ENCODE results near the gene CYP24A1.

The CYP24A1 gene
- total RNA-seq, result 0.27 to 0.94 reads per million in 2 donors

DNA sequence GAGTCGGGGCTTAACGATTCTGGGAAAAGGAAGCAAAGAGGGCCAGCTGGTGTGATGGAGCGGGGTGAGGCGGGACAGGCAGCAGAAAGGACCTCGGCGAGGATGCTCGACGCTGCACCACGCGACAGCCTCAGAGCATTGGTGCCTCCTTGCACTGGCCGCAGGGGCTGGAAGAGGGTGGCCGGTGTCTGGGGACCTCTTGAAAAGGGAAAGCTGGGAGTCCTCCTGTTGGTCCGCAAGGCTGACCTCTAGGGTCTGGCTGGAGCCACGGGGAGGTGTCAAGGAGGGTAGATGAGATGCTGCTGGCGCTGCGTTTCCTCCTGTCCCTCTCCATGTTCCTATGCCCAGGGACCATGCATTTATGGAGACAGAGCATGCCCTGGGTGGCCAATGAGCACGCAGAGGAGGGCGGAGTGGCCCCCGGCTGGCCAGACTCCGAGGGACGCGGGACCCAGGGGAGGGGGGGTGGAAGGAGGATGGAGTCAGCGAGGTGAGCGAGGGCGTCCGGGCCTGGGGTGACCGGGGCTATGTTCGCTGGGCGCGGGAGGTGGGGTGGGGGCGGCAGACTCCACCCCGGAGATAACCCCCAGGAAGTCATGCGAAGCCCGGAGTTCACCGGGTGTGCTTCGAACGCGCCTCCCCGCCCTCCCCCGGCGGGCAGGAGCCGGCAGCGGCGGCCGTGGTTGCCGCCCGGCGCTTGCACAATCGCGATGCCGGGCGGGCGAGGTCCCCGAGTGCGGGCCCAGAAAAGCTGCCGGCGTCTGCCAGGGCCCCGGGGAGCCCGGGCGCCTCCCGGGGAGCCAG, at the start of gene CYP24A1:
Gene CYP24A1, minus strand, starts transcription at position 334 of the 804 bp plus-strand sequence. CDS start 407 bp downstream, outside the sequence.
- peak in 1 of 5 experiments; percentile 36 for DNase-seq

DNA sequence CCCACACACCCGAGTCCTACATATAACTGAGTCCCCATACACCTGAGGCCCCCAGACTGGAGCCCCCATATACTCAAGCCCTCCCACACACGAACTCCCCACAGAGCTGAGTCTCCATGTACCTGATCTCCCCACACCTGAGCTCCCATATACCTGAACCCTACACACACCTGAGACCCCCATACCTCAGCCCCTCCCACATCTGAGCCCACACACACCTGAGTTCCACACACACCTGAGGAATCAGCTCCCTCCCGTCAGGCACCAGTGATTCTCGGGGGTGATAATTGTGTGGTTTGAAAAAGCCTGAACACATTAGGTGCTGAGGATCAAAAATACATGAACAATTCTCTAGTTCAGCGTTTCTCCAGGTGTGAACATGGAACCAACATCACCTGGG, 49.5 kb upstream of the CYP24A1 start:
- no peak for DNase-seq

DNA sequence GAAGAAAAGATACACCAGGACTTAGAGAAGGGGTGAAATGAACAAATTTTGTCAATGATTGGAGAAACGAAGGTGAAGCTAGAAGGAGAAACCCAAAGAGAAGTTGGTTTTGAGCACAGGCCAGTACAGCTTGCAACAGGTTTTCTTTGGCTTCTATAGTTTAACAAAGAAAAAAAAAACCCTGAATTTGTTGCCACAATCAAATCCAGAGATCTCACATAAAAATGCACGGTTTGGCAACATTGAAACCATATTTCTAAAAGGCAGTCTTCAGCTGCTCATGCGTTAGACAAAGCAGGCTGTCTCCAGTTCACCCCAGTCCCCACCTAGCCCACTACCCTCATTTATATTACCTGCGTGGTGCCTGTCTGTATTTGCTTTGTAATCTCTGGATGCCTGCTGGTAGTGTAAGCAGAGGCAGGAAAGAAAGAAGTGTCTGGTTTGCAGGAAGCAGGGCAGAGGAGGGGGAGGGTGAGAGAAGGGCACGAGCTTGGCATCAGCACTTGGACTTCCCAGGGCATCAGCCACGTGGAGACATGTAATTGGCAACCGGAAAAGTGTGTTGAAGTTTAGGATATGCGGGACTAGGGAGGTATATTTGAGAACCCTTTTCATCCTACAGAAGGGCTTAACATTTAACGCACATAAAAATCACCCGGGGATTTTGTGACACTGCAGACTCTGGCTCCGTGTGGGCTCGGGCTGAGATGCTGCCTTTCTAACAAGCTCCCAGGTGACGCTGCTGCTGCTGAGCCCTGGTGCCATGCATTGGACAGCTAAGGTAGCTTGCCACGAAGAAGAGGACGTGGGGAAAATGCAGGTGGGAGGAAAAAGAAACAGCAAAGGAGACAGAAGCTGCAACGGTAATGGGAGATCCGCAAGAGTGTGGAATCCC, 48.5 kb upstream of the CYP24A1 start:
- no peak for DNase-seq

- DNase-seq, result peak in 1 of 5 experiments; percentile 82
Measured at GRCh38 chr20:54221353-54221752, 47.6 kb upstream of the CYP24A1 start.

DNA sequence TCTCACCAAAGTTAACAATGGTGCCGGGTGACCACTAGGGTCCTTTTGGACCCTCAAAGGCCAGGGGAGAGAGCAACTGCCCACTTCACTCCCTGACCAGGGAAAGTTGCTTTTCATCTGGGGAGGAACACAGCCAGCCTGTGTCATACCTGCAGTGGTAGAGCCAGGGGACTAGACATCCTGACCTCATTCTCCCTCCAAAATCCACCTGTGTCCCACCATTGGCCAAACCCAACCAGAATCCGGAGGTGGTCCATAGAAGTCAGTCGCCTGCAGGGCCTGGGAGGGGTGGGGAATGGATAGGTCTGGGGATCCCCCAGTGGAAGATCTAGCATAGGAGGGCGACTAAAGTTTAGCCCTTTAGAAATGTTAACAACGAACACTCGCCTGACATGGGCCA, 46.9 kb upstream of the CYP24A1 start:
- DNase-seq, result no peak

- no peak for DNase-seq
Measured at GRCh38 chr20:54219751-54220426, 46.1 kb upstream of the CYP24A1 start.

DNA sequence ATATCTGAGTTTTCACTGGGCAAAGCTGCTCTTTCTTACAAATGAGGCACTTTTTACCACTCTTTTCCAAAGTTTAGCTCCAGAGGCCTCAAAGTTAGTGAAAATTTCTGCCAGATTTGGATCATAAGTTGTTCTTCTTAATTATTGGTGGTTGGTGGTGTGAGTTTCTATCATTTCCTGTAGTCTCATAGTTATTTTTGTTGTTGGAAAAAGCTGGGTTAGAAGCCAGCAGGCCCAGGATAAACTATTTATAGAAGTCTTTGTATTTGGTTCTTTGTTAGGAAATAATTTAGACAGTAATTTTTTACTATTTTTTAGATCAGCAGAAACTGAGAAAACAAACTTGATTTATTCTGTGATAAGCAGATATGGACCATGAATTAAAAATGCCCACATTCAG, 44.7 kb upstream of the CYP24A1 start:
- DNase-seq, result no peak

DNA sequence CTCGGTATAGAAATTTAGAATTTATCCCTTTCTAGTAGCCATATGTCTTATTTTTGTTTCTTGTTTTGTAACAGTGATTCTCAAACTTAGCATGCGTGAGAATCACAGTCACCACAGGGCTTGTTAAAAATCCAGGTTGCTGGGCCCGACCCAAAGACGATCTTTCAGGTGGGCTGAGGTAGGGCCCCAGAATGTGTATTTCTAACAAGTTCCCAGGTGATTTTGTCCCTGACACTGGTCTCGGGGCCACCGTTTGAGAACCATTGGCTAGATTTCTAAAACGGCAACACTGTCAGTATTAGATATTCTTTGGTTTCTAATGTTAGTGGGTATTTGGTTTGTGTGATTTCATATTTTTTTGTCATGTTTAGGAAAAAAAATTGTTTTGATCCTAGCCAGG, 44.0 kb upstream of the CYP24A1 start:
- DNase-seq, result no peak

DNA sequence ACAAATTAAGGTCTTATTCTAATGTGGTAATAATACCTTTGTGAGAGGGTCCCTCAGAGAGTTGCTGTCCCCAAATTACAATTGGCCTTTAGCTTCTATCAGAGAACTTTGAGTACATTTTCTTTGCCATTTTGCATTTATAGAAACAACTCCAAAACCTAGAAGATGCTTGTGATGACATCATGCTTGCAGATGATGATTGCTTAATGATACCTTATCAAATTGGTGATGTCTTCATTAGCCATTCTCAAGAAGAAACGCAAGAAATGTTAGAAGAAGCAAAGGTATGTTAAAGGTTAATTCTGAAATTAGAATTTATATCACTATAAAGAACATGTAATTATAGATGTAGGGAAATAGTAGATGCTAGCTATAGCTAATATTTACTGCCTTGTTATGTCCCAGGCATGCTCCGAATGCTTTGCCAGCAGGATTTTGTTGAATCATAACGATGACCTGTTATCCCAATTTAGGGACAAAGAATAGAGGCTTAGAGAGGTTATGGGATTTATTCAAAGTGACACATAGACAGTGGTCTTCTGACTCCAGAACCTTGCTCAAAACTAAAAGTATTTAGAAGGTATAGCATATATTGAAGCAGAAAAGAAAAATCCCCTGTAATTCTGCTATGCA, 41.5 kb upstream of the CYP24A1 start:
- DNase-seq, result no peak

GRCh38 chr20:54214566-54214965, 40.8 kb upstream of the CYP24A1 start:
- DNase-seq, result no peak

- no peak for DNase-seq
Measured at GRCh38 chr20:54212871-54213270, 39.1 kb upstream of the CYP24A1 start.

DNA sequence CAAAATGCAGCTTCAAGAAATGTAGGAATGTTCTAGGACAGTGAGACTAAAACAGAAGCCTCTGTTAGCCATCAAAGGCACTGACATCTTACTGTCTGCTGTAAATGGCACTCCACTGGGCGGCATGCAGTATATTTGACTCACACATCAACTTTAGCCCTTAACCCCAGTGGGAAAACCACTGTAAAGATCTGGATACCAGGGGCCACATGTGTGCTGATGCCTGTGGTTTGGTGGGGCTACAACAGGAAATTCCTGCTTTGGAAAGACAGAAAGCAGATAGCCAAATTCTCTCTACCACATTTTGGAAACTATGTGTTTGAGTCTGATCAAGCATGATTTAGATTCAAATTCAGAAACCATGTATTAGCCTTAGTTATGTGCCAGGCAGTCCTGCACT, 38.4 kb upstream of the CYP24A1 start:
- DNase-seq, result no peak

DNA sequence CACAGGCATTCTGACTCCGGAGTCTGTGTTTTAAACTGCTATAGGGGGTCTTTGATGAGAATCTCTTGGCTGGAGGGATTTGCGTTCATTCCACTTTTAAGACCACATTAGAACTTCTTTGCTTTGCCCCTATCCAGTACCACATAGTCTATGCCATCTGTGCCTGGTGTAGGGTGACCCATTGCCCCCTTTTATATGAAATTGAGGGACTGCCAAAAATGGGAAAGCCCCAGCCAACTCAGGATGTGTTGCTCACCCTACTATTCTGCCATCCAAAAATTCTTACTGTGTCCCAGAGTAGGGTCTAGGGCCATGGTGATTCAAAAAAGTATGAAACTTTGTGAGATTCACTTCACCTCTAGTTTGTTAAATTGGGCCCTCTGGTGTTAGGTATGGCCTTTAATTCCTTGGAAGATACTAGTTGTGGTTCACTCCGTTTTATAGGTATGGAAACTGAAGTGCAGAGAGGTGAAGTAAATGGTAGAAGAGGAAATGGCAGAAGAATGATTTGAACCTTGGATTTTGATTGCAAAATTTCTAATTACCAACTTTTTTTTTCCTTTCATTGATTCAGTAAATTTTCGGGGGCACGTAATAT, 35.5 kb upstream of the CYP24A1 start:
- DNase-seq, result no peak

GRCh38 chr20:54208548-54209176, 34.9 kb upstream of the CYP24A1 start:
- peak in 1 of 5 experiments; percentile 40 for DNase-seq

DNA sequence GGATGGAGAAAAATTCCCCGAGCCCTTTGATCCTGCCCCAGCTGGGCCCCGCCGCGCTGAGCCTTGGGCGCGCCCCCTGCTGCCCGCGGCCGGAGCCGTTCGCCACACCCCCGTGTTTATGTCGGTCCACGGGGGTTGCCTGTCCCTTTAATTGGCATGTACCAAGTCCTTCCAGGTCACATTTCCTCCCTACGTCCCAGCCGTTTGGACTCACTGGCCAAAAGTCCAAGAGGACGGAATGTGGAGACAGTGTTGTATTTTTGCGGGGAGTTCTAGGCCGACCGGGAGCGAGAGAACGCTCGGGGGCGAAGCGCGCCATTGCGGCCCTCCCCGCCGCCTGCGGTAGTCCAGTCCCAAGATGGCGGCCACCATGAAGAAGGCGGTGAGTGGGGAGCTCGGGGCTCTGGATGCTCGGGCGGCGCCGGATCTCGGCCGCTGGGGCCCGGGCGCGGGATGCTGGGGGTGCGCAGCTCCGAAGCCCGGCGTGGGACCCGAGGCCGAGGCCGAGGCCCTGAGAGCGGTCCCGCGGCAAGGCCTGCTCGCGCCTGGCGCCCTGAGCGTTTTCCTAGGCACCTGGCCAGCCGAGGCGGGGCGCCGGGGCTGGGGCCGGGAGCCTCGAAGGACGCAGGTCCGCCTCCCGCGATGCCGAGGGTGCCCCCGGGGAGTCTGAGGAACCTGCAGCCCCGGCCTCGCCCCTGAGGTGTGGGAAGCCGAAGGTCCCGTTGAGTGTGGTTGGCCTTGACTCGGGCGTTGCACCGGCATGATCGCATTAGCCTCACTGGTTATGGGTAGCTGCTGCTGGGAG, 34.2 kb upstream of the CYP24A1 start, which contains the start of gene PFDN4:
Gene PFDN4, plus strand, starts transcription at position 345 of the 805 bp plus-strand sequence. Its CDS starts 14 bp downstream, at position 359.
- peak; percentile 48 to 82 (median 68) for DNase-seq

GRCh38 chr20:54207053-54207742, 33.4 kb upstream of the CYP24A1 start:
- no peak for DNase-seq

DNA sequence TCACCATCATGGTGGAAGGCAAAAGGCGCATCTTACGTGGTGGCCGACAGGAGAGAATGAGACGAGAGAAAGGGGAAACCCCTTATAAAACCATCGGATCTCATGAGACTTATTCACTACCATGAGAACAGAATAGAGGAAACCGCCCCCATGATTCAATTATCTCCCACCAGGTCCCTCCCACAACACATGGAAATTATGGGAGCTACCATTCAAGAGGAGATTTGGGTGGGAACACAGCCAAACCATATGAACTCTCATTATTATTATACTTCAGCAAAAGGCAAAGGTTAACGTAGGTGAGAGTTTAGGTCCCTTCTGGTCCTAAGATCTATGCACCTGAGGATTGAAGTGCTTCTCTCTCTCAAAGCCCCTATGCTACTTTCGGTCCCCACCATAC, 31.7 kb upstream of the CYP24A1 start:
- no peak for DNase-seq

DNA sequence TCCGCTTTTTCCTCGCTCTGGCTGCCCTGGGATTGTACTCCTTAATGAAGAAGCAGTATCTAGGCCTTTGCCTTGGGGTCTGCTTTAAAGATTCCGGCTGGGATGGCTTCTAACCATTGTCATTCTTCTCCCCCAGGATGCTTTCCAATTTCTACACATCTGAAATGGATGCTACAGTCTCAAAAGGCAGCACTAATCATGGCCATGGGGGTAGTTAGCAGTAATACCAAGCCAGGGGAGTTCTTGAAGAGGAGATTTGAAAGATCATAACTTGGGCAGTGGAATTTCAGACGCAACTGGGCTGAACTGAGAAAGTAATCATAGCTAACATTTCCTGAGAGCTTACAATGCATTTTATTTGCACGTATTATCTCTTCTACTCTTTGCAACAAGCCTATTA, 30.7 kb upstream of the CYP24A1 start:
- no peak for DNase-seq

DNA sequence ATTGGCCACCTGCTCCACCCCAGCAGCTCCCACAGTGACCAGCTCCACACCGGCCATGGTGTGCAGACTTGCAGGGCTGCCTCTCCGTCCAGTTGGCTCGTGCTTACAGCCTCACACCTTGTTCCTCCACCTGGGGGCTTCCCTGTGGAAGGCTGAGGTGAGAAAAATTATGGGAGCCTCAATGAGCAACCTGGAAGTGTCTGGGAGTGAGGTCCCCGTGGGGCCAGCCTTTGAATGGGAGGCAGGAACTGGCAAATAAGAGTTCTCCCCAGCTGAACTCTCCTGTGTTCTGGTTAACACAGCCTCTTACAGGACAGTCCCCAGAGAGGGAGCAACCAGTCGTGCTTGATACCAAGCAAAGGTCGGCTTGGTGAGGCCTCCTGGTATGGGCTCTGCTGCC, 30.3 kb upstream of the CYP24A1 start:
- DNase-seq, result no peak

DNA sequence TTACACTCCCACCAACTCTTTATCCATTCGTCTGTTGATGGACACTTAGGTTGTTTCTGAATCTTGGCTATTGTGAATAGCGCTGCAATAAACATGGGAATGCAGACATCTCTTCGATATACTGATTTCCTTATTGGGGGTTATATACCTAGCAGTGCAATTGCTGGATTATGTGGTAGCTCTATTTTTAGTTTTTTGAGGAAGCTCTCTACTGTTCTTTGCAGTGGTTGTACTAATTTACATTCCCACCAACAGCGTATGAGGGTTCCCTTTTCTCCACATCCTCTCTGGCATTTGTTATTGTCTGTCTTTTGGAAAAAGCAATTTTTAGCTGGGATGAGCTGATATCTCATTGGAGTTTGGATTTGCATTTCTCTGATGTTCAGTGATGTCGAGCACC, 29.5 kb upstream of the CYP24A1 start:
- no peak for DNase-seq

Measured in T-helper 2 cell (primary cell).